ENCODE results near the gene FBXL7.

The FBXL7 gene

GRCh38 chr5:15786884-15787283, 286.9 kb downstream of the FBXL7 start:
- no peak for DNase-seq

- DNase-seq: no peak
Measured at GRCh38 chr5:15787681-15788080, 287.7 kb downstream of the FBXL7 start.

GRCh38 chr5:15789642-15790041, 289.7 kb downstream of the FBXL7 start:
- DNase-seq: no peak

- no peak for DNase-seq
Measured at GRCh38 chr5:15790446-15791018, 290.6 kb downstream of the FBXL7 start.

- DNase-seq: no peak
Measured at GRCh38 chr5:15791274-15791673, 291.3 kb downstream of the FBXL7 start.

- no peak for DNase-seq
Measured at GRCh38 chr5:15791859-15792258, 291.9 kb downstream of the FBXL7 start.

GRCh38 chr5:15794052-15794985, 294.3 kb downstream of the FBXL7 start:
- DNase-seq: no peak

- no peak for DNase-seq
Measured at GRCh38 chr5:15796096-15796495, 296.1 kb downstream of the FBXL7 start.

GRCh38 chr5:15796557-15796956, 296.6 kb downstream of the FBXL7 start:
- no peak for DNase-seq

GRCh38 chr5:15797116-15797515, 297.1 kb downstream of the FBXL7 start:
- no peak for DNase-seq

GRCh38 chr5:15798006-15798405, 298.0 kb downstream of the FBXL7 start:
- DNase-seq: no peak

GRCh38 chr5:15799014-15799413, 299.0 kb downstream of the FBXL7 start:
- DNase-seq: no peak

GRCh38 chr5:15799612-15800011, 299.6 kb downstream of the FBXL7 start:
- DNase-seq: no peak

- no peak for DNase-seq
Measured at GRCh38 chr5:15803280-15803679, 303.3 kb downstream of the FBXL7 start.

GRCh38 chr5:15806613-15807012, 306.6 kb downstream of the FBXL7 start:
- no peak for DNase-seq

GRCh38 chr5:15807248-15807647, 307.3 kb downstream of the FBXL7 start:
- no peak for DNase-seq

- no peak for DNase-seq
Measured at GRCh38 chr5:15807871-15808270, 307.9 kb downstream of the FBXL7 start.

GRCh38 chr5:15808577-15808976, 308.6 kb downstream of the FBXL7 start:
- DNase-seq: no peak

GRCh38 chr5:15819617-15820016, 319.6 kb downstream of the FBXL7 start:
- DNase-seq: no peak

- DNase-seq: no peak
Measured at GRCh38 chr5:15821506-15821905, 321.5 kb downstream of the FBXL7 start.

GRCh38 chr5:15823398-15823797, 323.4 kb downstream of the FBXL7 start:
- no peak for DNase-seq

- DNase-seq: no peak
Measured at GRCh38 chr5:15827741-15828140, 327.8 kb downstream of the FBXL7 start.

- DNase-seq: no peak
Measured at GRCh38 chr5:15831408-15831807, 331.4 kb downstream of the FBXL7 start.

- DNase-seq: no peak
Measured at GRCh38 chr5:15833365-15833764, 333.4 kb downstream of the FBXL7 start.

Measured in NCI-H1092 (cell line).